Parathyroid adenoma (tissue), 2 donors: ENCODE results near the gene KMT2C.
"Not testable (repeated sequence)": the region's sequence is repeated elsewhere in the genome, so short reads cannot be mapped to it uniquely, and the experiment has no call there.

Experiments
- H2AFZ ChIP-seq: fragments of 300-600 bp; sonication (generic); one replicate; pipeline ENCODE4 v1.7.0; 2017; ENCODE audit warnings: antibody characterized with exemption, mild to moderate bottlenecking
- H3K27ac ChIP-seq: fragments of 300-600 bp; sonication (generic); one replicate; pipeline ENCODE4 v1.7.0; 2017
- H3K27me3 ChIP-seq: fragments of 300-600 bp; sonication (generic); one replicate; pipeline ENCODE4 v1.7.0; 2017; ENCODE audit warnings: low read length; ENCODE audit not compliant: control insufficient read depth, insufficient read depth
- H3K36me3 ChIP-seq: fragments of 300-600 bp; sonication (generic); one replicate; pipeline ENCODE4 v1.7.0; 2017; ENCODE audit warnings: low read length; ENCODE audit not compliant: control insufficient read depth, insufficient read depth
- H3K4me1 ChIP-seq: fragments of 300-600 bp; sonication (generic); one replicate; pipeline ENCODE4 v1.7.0; 2017; ENCODE audit warnings: control low read depth
- H3K4me2 ChIP-seq: fragments of 300-600 bp; sonication (generic); one replicate; pipeline ENCODE4 v1.7.0; 2017; ENCODE audit warnings: low read length
- H3K4me3 ChIP-seq: fragments of 300-600 bp; sonication (generic); one replicate; pipeline ENCODE4 v1.7.0; 2017; ENCODE audit warnings: low read depth, low read length
- H3K79me2 ChIP-seq: fragments of 300-600 bp; sonication (generic); one replicate; pipeline ENCODE4 v1.7.0; 2017; ENCODE audit warnings: control low read depth
- H3K9ac ChIP-seq: fragments of 300-600 bp; sonication (generic); one replicate; pipeline ENCODE4 v1.7.0; 2017; ENCODE audit warnings: mild to moderate bottlenecking
- H3K9me3 ChIP-seq: fragments of 300-600 bp; sonication (generic); one replicate; pipeline ENCODE4 v1.7.0; 2017; ENCODE audit warnings: low read length; ENCODE audit not compliant: control insufficient read depth
- CTCF ChIP-seq: fragments of 300-600 bp; sonication (generic); IDR thresholded peaks from one replicate; pipeline ENCODE4 v1.7.0; 2017; ENCODE audit warnings: antibody characterized with exemption, mild to moderate bottlenecking
- donor health status: primary hyperparathyroidism.

The KMT2C gene

GRCh38 chr7:152292897-152293296 lies 142.9 kb downstream of the KMT2C start:
- Histone ChIP-seq H3K27me3 (no peaks in the 10 kb centered on the region), H3K9me3 (no peaks in the 10 kb centered on the region), H3K36me3 (no peaks in the 10 kb centered on the region), H3K9ac (no peak overlapping the region), H3K4me2 (no peak overlapping the region), H3K4me3 (no peak overlapping the region), H2AFZ (no peak overlapping the region), H3K4me1 (no peaks in the 10 kb centered on the region), H3K79me2 (peaks cover 5% of the 10 kb centered on the region), H3K27ac (no peak overlapping the region)
- TF ChIP-seq CTCF: no peak

GRCh38 chr7:152286972-152287371 lies 148.8 kb downstream of the KMT2C start:
- H3K27ac ChIP-seq, H3K36me3 ChIP-seq, H3K4me2 ChIP-seq, H3K27me3 ChIP-seq, H3K9ac ChIP-seq, H3K9me3 ChIP-seq, H3K79me2 ChIP-seq, H2AFZ ChIP-seq, H3K4me1 ChIP-seq, H3K4me3 ChIP-seq: not testable (repeated sequence)

GRCh38 chr7:152286219-152286618 lies 149.6 kb downstream of the KMT2C start:
- not testable (repeated sequence) for H2AFZ ChIP-seq, H3K36me3 ChIP-seq, H3K27me3 ChIP-seq, H3K4me3 ChIP-seq, H3K9me3 ChIP-seq, H3K27ac ChIP-seq, H3K9ac ChIP-seq, H3K4me2 ChIP-seq, H3K4me1 ChIP-seq
- peaks cover 15% of the 10 kb centered on the region for H3K79me2 ChIP-seq

GRCh38 chr7:152284998-152285397 lies 150.8 kb downstream of the KMT2C start:
- peaks cover 15% of the 10 kb centered on the region for H3K79me2 ChIP-seq
- not testable (repeated sequence) for H3K4me1 ChIP-seq, H3K4me3 ChIP-seq, H3K9me3 ChIP-seq, H3K27me3 ChIP-seq, H3K27ac ChIP-seq, H2AFZ ChIP-seq, H3K36me3 ChIP-seq, H3K4me2 ChIP-seq, H3K9ac ChIP-seq

GRCh38 chr7:152277687-152278086 lies 158.1 kb downstream of the KMT2C start:
- not testable (repeated sequence) for H3K4me3 ChIP-seq, H3K27me3 ChIP-seq, H3K36me3 ChIP-seq, H3K27ac ChIP-seq, H3K79me2 ChIP-seq, H3K9ac ChIP-seq, H3K4me1 ChIP-seq, H2AFZ ChIP-seq, H3K9me3 ChIP-seq, H3K4me2 ChIP-seq

GRCh38 chr7:152270427-152270826 lies 165.4 kb downstream of the KMT2C start:
- not testable (repeated sequence) for H3K36me3 ChIP-seq, H3K4me2 ChIP-seq, H3K9ac ChIP-seq, H3K27me3 ChIP-seq, H3K79me2 ChIP-seq, H3K4me3 ChIP-seq, H3K27ac ChIP-seq, H3K4me1 ChIP-seq, H2AFZ ChIP-seq, H3K9me3 ChIP-seq

GRCh38 chr7:152266859-152267258 lies 168.9 kb downstream of the KMT2C start:
- H3K9ac ChIP-seq, H3K27ac ChIP-seq: not testable (repeated sequence)

GRCh38 chr7:152264915-152265314 lies 170.9 kb downstream of the KMT2C start:
- H3K36me3 ChIP-seq, H3K4me2 ChIP-seq, H3K4me3 ChIP-seq, H3K9ac ChIP-seq, H3K9me3 ChIP-seq, H2AFZ ChIP-seq, H3K4me1 ChIP-seq, H3K79me2 ChIP-seq, H3K27me3 ChIP-seq, H3K27ac ChIP-seq: not testable (repeated sequence)

More at GRCh38 chr7:152266859-152267258, 168.9 kb downstream of the KMT2C start:
- H3K4me3 ChIP-seq, H3K79me2 ChIP-seq, H2AFZ ChIP-seq, H3K9me3 ChIP-seq, H3K4me1 ChIP-seq, H3K4me2 ChIP-seq, H3K27me3 ChIP-seq, H3K36me3 ChIP-seq: not testable (repeated sequence)

- not testable (repeated sequence) for H3K4me3 ChIP-seq, H3K27ac ChIP-seq, H3K79me2 ChIP-seq, H3K36me3 ChIP-seq, H3K9me3 ChIP-seq, H3K9ac ChIP-seq, H3K4me2 ChIP-seq, H2AFZ ChIP-seq, H3K27me3 ChIP-seq, H3K4me1 ChIP-seq
Measured at GRCh38 chr7:152262146-152262545, 173.7 kb downstream of the KMT2C start.

GRCh38 chr7:152259645-152260044 lies 176.2 kb downstream of the KMT2C start:
- H3K79me2 ChIP-seq, H3K4me2 ChIP-seq, H3K4me1 ChIP-seq, H3K9me3 ChIP-seq, H3K27me3 ChIP-seq, H3K36me3 ChIP-seq, H2AFZ ChIP-seq, H3K4me3 ChIP-seq, H3K27ac ChIP-seq, H3K9ac ChIP-seq: not testable (repeated sequence)

- H3K27me3 ChIP-seq, H3K9me3 ChIP-seq, H2AFZ ChIP-seq, H3K4me3 ChIP-seq, H3K36me3 ChIP-seq, H3K4me1 ChIP-seq, H3K9ac ChIP-seq, H3K79me2 ChIP-seq, H3K4me2 ChIP-seq, H3K27ac ChIP-seq: not testable (repeated sequence)
Measured at GRCh38 chr7:152247851-152248250, 188.0 kb downstream of the KMT2C start.
